Stimulated activated CD8-positive, alpha-beta memory T cell treated with anti-CD3 and anti-CD28 coated beads, Interleukin-2, amount 100 ng/mL, for 48 hours (primary cell): ENCODE results near the gene HOXA7.

Experiments
- DNase-seq, 2 donors: peaks; one replicate each; pipeline ENCODE4 v3.0.0-alpha.2; 2020; ENCODE audit warnings: low read depth in 2 of 2

The HOXA7 gene

GRCh38 chr7:27147199-27148030 lies 9.1 kb downstream of the HOXA7 start, which contains the start of gene HOXA6:
Gene HOXA6, minus strand, starts transcription at chr7:27147774. Its CDS starts 25 bp downstream, at chr7:27147749.
- no peak for DNase-seq

GRCh38 chr7:27146491-27147198 lies 9.8 kb downstream of the HOXA7 start:
- no peak for DNase-seq

- DNase-seq = no peak
These were observed 10.5 kb downstream of the HOXA7 start for GRCh38 chr7:27145914-27146412.

GRCh38 chr7:27145165-27145913 lies 11.1 kb downstream of the HOXA7 start:
- no peak for DNase-seq

GRCh38 chr7:27144781-27145164 lies 11.7 kb downstream of the HOXA7 start:
- no peak for DNase-seq

GRCh38 chr7:27143950-27144780 lies 12.3 kb downstream of the HOXA7 start:
- no peak for DNase-seq

- DNase-seq = no peak
These were observed 13.2 kb downstream of the HOXA7 start, which contains the start of gene HOXA5 for GRCh38 chr7:27143023-27143949. Gene HOXA5, minus strand, starts transcription at chr7:27143681. Its CDS starts 74 bp downstream, at chr7:27143607.

- DNase-seq = no peak
These were observed 13.9 kb downstream of the HOXA7 start for GRCh38 chr7:27142580-27143022.

GRCh38 chr7:27141923-27142579 lies 14.4 kb downstream of the HOXA7 start:
- DNase-seq = no peak

- DNase-seq = no peak
These were observed 15.1 kb downstream of the HOXA7 start for GRCh38 chr7:27141137-27141922.

- no peak for DNase-seq
These were observed 16.2 kb downstream of the HOXA7 start for GRCh38 chr7:27140126-27140857.

GRCh38 chr7:27139334-27140125 lies 16.9 kb downstream of the HOXA7 start:
- no peak for DNase-seq

GRCh38 chr7:27138985-27139333 lies 17.5 kb downstream of the HOXA7 start:
- DNase-seq = no peak

GRCh38 chr7:27138472-27138871 lies 18.0 kb downstream of the HOXA7 start:
- DNase-seq = no peak

- DNase-seq = no peak
These were observed 18.7 kb downstream of the HOXA7 start for GRCh38 chr7:27137640-27138315.

GRCh38 chr7:27134392-27134791 lies 22.1 kb downstream of the HOXA7 start:
- DNase-seq = no peak
